Measurements from ENCODE around the gene MTUS2. TPM values are rescaled to one million over a fixed set of nuclear protein-coding genes. Genes with fewer than 3 reads are reported as not detected.

Gene MTUS2
- total and polyA plus RNA-seq, 2 donors from 2014 or later: 0.06 to 0.22 TPM

DNA sequence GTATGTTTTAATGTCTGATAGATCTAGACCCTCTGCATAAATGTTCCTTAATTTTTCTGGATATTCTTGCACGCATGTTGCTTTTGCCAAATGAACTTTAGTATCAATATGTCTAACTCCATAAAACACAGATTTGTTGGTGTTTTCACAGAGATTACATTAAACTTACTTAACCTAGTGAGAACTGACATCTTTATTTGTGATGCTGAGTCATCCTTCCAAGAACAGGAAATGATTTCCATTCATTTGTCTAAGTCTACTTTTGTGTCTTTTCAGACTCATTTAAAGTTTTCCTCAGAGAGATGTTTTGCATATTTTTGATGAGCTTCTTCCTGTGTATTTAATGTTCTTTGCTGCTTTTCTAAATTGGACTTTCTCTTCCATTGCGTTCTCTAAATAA is 591.3 kb downstream of the MTUS2 start:
- intact Hi-C loops (cut with DNase I): no loop called here
- H3K9ac ChIP-seq (ENCODE audit: low read length in 3 of 3): no peak overlapping the region
- no peaks in the 10 kb centered on the region for H3K27me3 ChIP-seq (ENCODE audit: control insufficient read depth, insufficient read depth, low read length)
- no peak overlapping the region for H3K4me3 ChIP-seq (ENCODE audit: low read length in 3 of 3)
- DNase-seq (no peak), FAIRE-seq (no peak)
- no peaks in the 10 kb centered on the region for H3K9me3 ChIP-seq (ENCODE audit: control insufficient read depth in 2 of 3, insufficient read depth in 1 of 3, low read length in 3 of 3)
- H3K27ac ChIP-seq (ENCODE audit: low read depth in 2 of 2, low read length in 2 of 2): no peak overlapping the region
- TF ChIP-seq, protein P1, sequence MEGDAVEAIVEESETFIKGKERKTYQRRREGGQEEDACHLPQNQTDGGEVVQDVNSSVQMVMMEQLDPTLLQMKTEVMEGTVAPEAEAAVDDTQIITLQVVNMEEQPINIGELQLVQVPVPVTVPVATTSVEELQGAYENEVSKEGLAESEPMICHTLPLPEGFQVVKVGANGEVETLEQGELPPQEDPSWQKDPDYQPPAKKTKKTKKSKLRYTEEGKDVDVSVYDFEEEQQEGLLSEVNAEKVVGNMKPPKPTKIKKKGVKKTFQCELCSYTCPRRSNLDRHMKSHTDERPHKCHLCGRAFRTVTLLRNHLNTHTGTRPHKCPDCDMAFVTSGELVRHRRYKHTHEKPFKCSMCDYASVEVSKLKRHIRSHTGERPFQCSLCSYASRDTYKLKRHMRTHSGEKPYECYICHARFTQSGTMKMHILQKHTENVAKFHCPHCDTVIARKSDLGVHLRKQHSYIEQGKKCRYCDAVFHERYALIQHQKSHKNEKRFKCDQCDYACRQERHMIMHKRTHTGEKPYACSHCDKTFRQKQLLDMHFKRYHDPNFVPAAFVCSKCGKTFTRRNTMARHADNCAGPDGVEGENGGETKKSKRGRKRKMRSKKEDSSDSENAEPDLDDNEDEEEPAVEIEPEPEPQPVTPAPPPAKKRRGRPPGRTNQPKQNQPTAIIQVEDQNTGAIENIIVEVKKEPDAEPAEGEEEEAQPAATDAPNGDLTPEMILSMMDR (IDR thresholded peaks at IDR 0.05; ENCODE audit: borderline replicate concordance, extremely low read depth, insufficient read depth): no peak
- H3K4me1 ChIP-seq (ENCODE audit: control insufficient read depth in 2 of 3, insufficient read depth in 2 of 3, low read depth in 1 of 3, low read length in 3 of 3): no peaks in the 10 kb centered on the region
- no peaks in the 10 kb centered on the region for H3K36me3 ChIP-seq (ENCODE audit: control insufficient read depth in 2 of 3, insufficient read depth in 3 of 3, low read length in 3 of 3)

DNA sequence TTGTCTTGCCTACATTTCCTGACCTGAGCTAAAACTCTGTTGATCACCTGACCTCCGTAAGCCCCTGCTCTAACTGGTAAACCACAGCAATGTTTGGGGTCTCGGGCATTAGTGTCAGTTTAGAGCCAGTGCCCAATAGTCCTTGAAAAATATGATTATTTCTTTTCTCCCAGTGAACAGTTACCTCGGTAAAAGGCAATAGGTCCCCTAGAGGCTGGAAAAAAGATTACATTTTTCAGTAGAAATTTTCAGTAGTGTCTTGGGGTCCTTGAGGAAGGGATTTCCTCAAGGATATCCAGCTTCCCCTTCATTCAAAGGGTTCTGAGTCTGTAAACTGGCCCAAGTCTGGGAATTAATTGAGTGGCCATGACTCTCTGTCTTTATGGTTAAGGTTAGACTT is 597.9 kb downstream of the MTUS2 start:
- DNase-seq: no peak
- Histone ChIP-seq H3K4me3 (ENCODE audit: low read length in 3 of 3) (no peak overlapping the region), H3K27ac (ENCODE audit: low read depth in 2 of 2, low read length in 2 of 2) (no peak overlapping the region), H3K27me3 (ENCODE audit: control insufficient read depth, insufficient read depth, low read length) (no peaks in the 10 kb centered on the region), H3K4me1 (ENCODE audit: control insufficient read depth in 2 of 3, insufficient read depth in 2 of 3, low read depth in 1 of 3, low read length in 3 of 3) (no peaks in the 10 kb centered on the region), H3K36me3 (ENCODE audit: control insufficient read depth in 2 of 3, insufficient read depth in 3 of 3, low read length in 3 of 3) (no peaks in the 10 kb centered on the region), H3K9ac (ENCODE audit: low read length in 3 of 3) (no peak overlapping the region), H3K9me3 (ENCODE audit: control insufficient read depth in 2 of 3, insufficient read depth in 1 of 3, low read length in 3 of 3) (no peaks in the 10 kb centered on the region)
- intact Hi-C loops (cut with DNase I): no loop called here
- TF ChIP-seq, protein P1 (IDR thresholded peaks at IDR 0.05; ENCODE audit: borderline replicate concordance, extremely low read depth, insufficient read depth): no peak
- FAIRE-seq: no peak

DNA sequence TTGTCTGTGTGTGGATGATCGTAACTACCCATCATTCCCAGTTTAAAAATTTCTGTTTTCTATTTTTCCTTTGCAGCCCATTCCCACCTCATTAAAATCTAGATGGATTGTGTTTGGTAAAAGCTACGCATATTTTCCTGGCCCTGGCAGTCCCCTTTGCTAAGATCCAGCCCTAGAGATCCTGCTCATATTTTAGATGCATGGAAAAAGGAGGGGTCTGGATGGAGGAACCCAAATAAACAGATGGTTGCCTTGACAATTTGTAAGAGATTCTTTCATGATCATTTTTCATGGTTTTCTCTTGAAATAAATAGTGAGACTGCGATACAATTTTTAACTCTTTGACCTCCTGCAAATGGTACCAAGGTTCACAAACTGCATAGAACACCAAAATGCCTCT is 601.0 kb downstream of the MTUS2 start:
- Histone ChIP-seq H3K4me3 (ENCODE audit: low read length in 3 of 3) (no peak overlapping the region), H3K27me3 (ENCODE audit: control insufficient read depth, insufficient read depth, low read length) (no peaks in the 10 kb centered on the region), H3K9me3 (ENCODE audit: control insufficient read depth in 2 of 3, insufficient read depth in 1 of 3, low read length in 3 of 3) (no peaks in the 10 kb centered on the region), H3K4me1 (ENCODE audit: control insufficient read depth in 2 of 3, insufficient read depth in 2 of 3, low read depth in 1 of 3, low read length in 3 of 3) (no peaks in the 10 kb centered on the region), H3K36me3 (ENCODE audit: control insufficient read depth in 2 of 3, insufficient read depth in 3 of 3, low read length in 3 of 3) (no peaks in the 10 kb centered on the region), H3K27ac (ENCODE audit: low read depth in 2 of 2, low read length in 2 of 2) (no peak overlapping the region), H3K9ac (ENCODE audit: low read length in 3 of 3) (no peak overlapping the region)
- TF ChIP-seq, protein P1 (IDR thresholded peaks at IDR 0.05; ENCODE audit: borderline replicate concordance, extremely low read depth, insufficient read depth): no peak
- FAIRE-seq (no peak), DNase-seq (no peak)
- intact Hi-C loops (cut with DNase I): no loop called here

DNA sequence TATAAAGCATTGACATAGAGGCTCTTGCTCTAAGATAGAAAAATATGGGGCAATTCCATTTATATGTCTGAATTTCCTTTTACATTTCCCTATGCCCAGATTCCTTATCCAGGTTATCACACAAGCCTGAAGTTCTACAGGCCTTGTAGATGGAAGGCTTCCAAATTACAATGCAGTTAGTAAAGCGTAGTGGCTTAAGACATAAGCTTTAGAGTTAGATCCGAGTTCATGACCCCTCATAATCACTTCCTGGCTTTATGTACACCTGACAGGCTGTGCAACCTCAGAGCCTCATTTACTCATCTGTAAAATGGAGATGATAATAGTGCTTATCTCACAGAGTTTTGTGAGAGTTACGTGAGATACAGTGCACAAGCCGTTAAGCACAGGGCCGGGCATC is 601.9 kb downstream of the MTUS2 start:
- Histone ChIP-seq H3K36me3 (ENCODE audit: control insufficient read depth in 2 of 3, insufficient read depth in 3 of 3, low read length in 3 of 3) (no peaks in the 10 kb centered on the region), H3K27me3 (ENCODE audit: control insufficient read depth, insufficient read depth, low read length) (no peaks in the 10 kb centered on the region), H3K4me1 (ENCODE audit: control insufficient read depth in 2 of 3, insufficient read depth in 2 of 3, low read depth in 1 of 3, low read length in 3 of 3) (no peaks in the 10 kb centered on the region), H3K9ac (ENCODE audit: low read length in 3 of 3) (no peak overlapping the region), H3K9me3 (ENCODE audit: control insufficient read depth in 2 of 3, insufficient read depth in 1 of 3, low read length in 3 of 3) (no peaks in the 10 kb centered on the region), H3K27ac (ENCODE audit: low read depth in 2 of 2, low read length in 2 of 2) (no peak overlapping the region), H3K4me3 (ENCODE audit: low read length in 3 of 3) (no peak overlapping the region)
- intact Hi-C loops (cut with DNase I): no loop called here
- TF ChIP-seq, protein P1 (IDR thresholded peaks at IDR 0.05; ENCODE audit: borderline replicate concordance, extremely low read depth, insufficient read depth): no peak
- DNase-seq (no peak), FAIRE-seq (no peak)

All from kidney (tissue), 14 donors.